ENCODE results near the gene GPRC5C.
A peak's percentile ranks its signal among the peaks of the same experiment; 100 is the strongest.

The GPRC5C gene

DNA sequence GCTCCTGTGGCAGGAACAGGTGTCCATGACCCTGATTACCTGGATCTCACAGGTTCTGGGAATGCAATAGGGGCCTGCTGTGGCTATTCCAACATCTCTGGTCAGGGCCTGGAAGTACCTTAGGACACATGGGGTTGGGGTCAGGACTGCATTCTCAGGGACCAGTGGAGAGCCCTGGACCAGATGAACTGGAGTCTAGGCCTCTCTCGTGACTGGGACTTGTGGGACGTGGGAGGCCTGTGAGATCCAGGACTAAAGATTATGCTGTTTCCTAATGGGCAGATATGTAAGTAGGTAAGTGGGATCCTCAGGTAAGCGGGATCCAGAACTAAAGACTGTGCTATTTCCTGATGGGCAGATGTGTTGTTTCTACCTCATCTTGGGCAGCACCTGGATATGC is 18.3 kb downstream of the GPRC5C start:
- no peak for DNase-seq (ENCODE audit: low read depth)
- H3K4me3 ChIP-seq (ENCODE audit: control insufficient read depth, low read depth, low read length) = no peak overlapping the region
- TF ChIP-seq CTCF (IDR thresholded peaks at IDR 0.05; ENCODE audit: control insufficient read depth, insufficient read depth, low read depth, low read length, missing control alignments) = no peak

DNA sequence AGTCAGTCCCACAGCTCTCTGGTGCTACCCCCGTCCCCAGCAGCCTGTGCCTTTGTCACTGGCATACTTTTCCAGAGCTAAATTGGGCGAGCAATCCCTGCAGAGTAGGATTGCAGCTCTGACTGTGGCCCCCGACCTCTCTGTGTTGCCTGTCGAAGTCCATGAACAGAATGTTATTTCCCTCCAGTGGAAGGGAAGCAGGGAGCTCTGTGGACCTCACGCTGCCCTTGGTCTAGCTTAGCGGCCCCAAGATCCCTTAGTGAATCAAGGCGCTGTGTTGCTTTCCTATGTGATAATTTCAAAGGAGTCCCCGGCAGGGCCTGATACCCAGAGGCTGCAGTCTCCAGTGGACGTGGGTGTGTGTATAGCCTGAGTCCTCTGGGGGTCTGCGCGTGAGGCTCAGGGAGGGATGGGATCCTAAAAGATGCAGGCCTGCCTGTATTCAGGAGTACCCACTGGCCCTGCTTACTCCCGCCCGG is 19.1 kb downstream of the GPRC5C start:
- no peak for DNase-seq (ENCODE audit: low read depth)
- no peak for TF ChIP-seq CTCF (IDR thresholded peaks at IDR 0.05; ENCODE audit: control insufficient read depth, insufficient read depth, low read depth, low read length, missing control alignments)

DNA sequence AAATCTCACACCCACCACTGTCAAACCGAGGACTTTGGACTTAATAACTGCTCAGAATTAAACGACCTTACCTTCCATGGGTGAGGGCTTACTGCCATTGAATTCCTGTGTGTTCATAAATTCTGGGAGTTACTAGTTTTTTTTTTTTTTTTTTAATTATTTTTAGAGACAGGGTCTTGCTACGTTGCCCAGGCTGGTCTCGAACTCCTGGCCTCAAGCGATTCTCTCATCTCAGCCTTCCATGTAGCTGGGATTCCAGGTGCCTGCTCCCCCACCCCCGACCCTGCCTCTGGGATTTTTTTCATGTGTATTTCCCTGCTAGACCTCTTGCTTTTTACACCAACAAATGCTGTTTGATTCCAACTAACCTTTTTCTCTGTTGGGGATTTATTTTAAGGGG is 19.7 kb downstream of the GPRC5C start:
- TF ChIP-seq CTCF (IDR thresholded peaks at IDR 0.05; ENCODE audit: control insufficient read depth, insufficient read depth, low read depth, low read length, missing control alignments) = no peak
- H3K4me3 ChIP-seq (ENCODE audit: control insufficient read depth, low read depth, low read length) = no peak overlapping the region
- no peak for DNase-seq (ENCODE audit: low read depth)

More for the DNA sequence above, 19.1 kb downstream of the GPRC5C start:
- H3K4me3 ChIP-seq (ENCODE audit: control insufficient read depth, low read depth, low read length) = no peak overlapping the region

DNA sequence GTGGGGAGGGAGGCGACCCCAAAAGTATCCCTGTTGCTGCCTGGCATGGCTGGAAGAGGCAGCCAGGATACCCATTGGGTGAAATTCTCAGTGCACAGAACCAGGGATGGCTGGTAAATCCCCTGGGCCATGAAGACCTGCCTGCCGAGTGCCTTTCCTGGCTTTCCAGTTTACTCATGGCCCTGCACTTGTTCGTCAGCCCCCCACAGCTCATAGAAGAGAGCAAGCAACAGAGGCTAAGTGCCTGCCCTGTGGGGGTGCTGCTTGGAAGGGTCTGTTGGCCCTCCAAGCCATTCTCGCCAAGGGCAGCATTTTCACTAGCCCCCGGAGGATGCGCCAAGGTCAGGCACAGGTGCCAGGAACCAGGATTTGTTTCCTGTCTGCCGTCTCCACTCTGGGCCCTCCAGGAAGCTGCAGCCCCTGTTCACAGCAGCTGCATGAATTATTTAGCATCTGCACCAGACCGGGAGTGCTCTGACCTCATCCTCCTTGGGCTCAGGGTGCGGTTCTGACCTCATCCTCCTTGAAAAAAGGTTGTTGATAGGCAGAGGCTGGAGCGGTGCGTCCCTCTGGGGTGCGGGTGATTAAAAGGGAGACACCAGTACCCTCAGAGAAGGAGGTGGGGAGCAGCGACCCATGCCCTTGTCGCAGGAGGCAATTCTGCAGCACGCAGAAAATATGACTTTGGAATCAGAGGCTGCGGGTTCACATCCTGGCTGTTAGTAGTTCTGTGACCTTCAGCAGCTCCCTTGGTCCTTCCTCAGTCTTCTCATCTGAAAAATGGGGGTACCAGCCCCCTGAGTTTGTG is 20.3 kb downstream of the GPRC5C start:
- no peak for TF ChIP-seq CTCF (IDR thresholded peaks at IDR 0.05; ENCODE audit: control insufficient read depth, insufficient read depth, low read depth, low read length, missing control alignments)
- no peak overlapping the region for H3K4me3 ChIP-seq (ENCODE audit: control insufficient read depth, low read depth, low read length)
- no peak for DNase-seq (ENCODE audit: low read depth)

GRCh38 chr17:74452841-74453661 is 21.2 kb downstream of the GPRC5C start:
- H3K4me3 ChIP-seq (ENCODE audit: control insufficient read depth, low read depth, low read length) = no peak overlapping the region
- no peak for TF ChIP-seq CTCF (IDR thresholded peaks at IDR 0.05; ENCODE audit: control insufficient read depth, insufficient read depth, low read depth, low read length, missing control alignments)
- no peak for DNase-seq (ENCODE audit: low read depth)

DNA sequence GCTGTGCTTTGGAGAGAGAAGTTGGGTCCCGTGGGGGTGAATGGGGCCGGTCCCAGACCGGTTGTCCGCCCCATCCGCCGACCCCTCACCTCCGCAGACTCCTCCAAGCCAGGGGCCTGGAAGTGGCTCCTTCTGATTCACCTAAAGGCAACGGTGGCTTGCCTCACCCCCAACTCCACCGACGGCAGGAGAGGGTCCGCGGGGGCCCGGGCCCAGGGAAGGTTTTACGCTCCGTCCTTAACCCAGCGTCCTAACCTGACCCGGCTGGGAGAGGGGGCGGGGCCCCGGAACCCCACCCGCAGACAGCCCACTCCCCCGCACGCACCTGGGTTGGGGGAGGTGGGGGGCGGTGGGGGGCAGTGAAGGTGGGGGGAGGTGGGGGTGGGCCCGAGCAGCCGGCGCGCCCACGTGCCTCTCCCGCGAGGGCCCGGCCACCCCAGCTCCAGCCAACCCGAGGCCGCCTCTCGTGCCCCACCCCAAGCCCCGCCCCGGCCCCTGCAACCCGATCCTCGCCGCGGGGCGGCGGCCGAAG is 21.8 kb downstream of the GPRC5C start:
- DNase-seq (ENCODE audit: low read depth) = no peak
- peak overlapping the region; percentile 21 for H3K4me3 ChIP-seq (ENCODE audit: control insufficient read depth, low read depth, low read length)
- TF ChIP-seq CTCF (IDR thresholded peaks at IDR 0.05; ENCODE audit: control insufficient read depth, insufficient read depth, low read depth, low read length, missing control alignments) = no peak
